PC-3 (cell line): ENCODE measurements around the gene STIMATE. TPM values are rescaled to one million over a fixed set of nuclear protein-coding genes. Genes with fewer than 3 reads are reported as not detected.

ENCODE experiments used
- ATAC-seq: fragments of 200-7000 bp; cut with Tn5 transposase; 2 replicates; pipeline ENCODE4 v1.9.1; 2020; ENCODE audit warnings: mild to moderate bottlenecking, moderate library complexity
- BruUV-seq: library from RNA; stranded (reverse); fragments of 400-500 nt; replicated peaks from 2 replicates; lab custom pipeline; 2021; lab: Mats Ljungman, UMichigan
- CTCF ChIA-PET: fragments of 300-600 bp; sonication (Branson Sonifier 250); formaldehyde crosslinking; loops from one replicate; lab custom pipeline; 2022; ENCODE audit warnings: antibody characterized with exemption; lab: Charles Lee
- POLR2A ChIA-PET: fragments of 300-600 bp; sonication (Branson Sonifier 250); formaldehyde crosslinking; loops from one replicate; lab custom pipeline; 2022; ENCODE audit warnings: antibody characterized with exemption; ENCODE audit not compliant: unreplicated experiment; lab: Charles Lee
- DNase-seq: peaks from one replicate; pipeline ENCODE4 v3.0.0-alpha.2; 2015
- H2AFZ ChIP-seq: fragments of 300-600 bp; sonication (generic); 2 replicates; pipeline ENCODE4 v1.6.0; 2016; ENCODE audit warnings: antibody characterized with exemption, low read length
- H3F3A ChIP-seq: fragments of 300-600 bp; sonication (generic); one replicate; pipeline ENCODE4 v1.6.0; 2017; ENCODE audit warnings: antibody characterized with exemption, low read length, control low read depth, mild to moderate bottlenecking; ENCODE audit not compliant: unreplicated experiment
- H3K27ac ChIP-seq: fragments of 300-600 bp; sonication (generic); 2 replicates; pipeline ENCODE4 v1.5.1; 2016; ENCODE audit warnings: mild to moderate bottlenecking, low read length
- H3K27me3 ChIP-seq: fragments of 300-600 bp; sonication (generic); 2 replicates; pipeline ENCODE4 v1.6.1; 2016; ENCODE audit warnings: low read length, mixed read lengths
- H3K36me3 ChIP-seq: fragments of 300-600 bp; sonication (generic); 2 replicates; pipeline ENCODE4 v1.6.1; 2016; ENCODE audit warnings: low read depth, mixed run types, low read length, mixed read lengths
- H3K4me1 ChIP-seq: fragments of 300-600 bp; sonication (generic); 2 replicates; pipeline ENCODE4 v1.5.1; 2016; ENCODE audit warnings: low read length; ENCODE audit not compliant: insufficient read depth
- H3K4me2 ChIP-seq: fragments of 300-600 bp; sonication (generic); 2 replicates; pipeline ENCODE4 v1.6.0; 2016; ENCODE audit warnings: low read length
- H3K4me3 ChIP-seq: fragments of 300-600 bp; sonication (generic); 2 replicates; pipeline ENCODE4 v1.5.1; 2016; ENCODE audit warnings: mild to moderate bottlenecking, low read length, mixed read lengths
- H3K79me2 ChIP-seq: fragments of 300-600 bp; sonication (generic); 2 replicates; pipeline ENCODE4 v1.6.1; 2017; ENCODE audit warnings: low read length, mixed read lengths
- H3K9ac ChIP-seq: fragments of 300-600 bp; sonication (generic); 2 replicates; pipeline ENCODE4 v1.6.0; 2016; ENCODE audit warnings: mild to moderate bottlenecking, low read length
- H3K9me2 ChIP-seq: fragments of 300-600 bp; sonication (generic); replicated peaks from 2 replicates; pipeline ENCODE4 v1.6.1; 2016; ENCODE audit warnings: mixed run types, low read length, mixed read lengths
- H3K9me3 ChIP-seq: fragments of 300-600 bp; sonication (generic); 2 replicates; pipeline ENCODE4 v1.6.1; 2016; ENCODE audit warnings: low read length, mixed read lengths
- H4K20me1 ChIP-seq: fragments of 300-600 bp; sonication (generic); 2 replicates; pipeline ENCODE4 v1.6.1; 2016; ENCODE audit warnings: low read length, mixed read lengths
- EZH2 ChIP-seq: fragments of 300-600 bp; sonication (generic); IDR thresholded peaks from one replicate; pipeline ENCODE4 v1.6.1; 2017; ENCODE audit warnings: antibody characterized with exemption, mild to moderate bottlenecking, low read length; ENCODE audit not compliant: unreplicated experiment
- EZH2phosphoT487 ChIP-seq: fragments of 300-600 bp; sonication (generic); IDR thresholded peaks from 2 replicates; pipeline ENCODE4 v1.6.1; 2018; ENCODE audit warnings: mild to moderate bottlenecking, antibody characterized with exemption, low read length, borderline replicate concordance
- intact Hi-C: fragments of 100-400 bp; cut with micrococcal nuclease; formaldehyde crosslinking; loops from 2 replicates; pipeline ENCODE4 v1.9.0; 2023
- total RNA-seq: library from RNA; depleted of rRNA; stranded (reverse); fragments of >200 nt; gene quantifications from 2 replicates; pipeline ENCODE4 v1.2.3, GENCODE V29; 2014
- TF ChIP-seq, protein P1 (sequence below): fragments of 300-600 bp; sonication (generic); conservative IDR thresholded peaks from 2 replicates; pipeline ENCODE4 v1.5.1; 2017; ENCODE audit warnings: antibody characterized with exemption, low read depth, mild to moderate bottlenecking, low read length

The STIMATE gene
- total RNA-seq, 1 experiment from 2014 or later, result 29.7 TPM

GRCh38 chr3:52892625-52893311 lies 4.6 kb downstream of the STIMATE start:
- Histone ChIP-seq H3K79me2 (peaks cover 40% of the 10 kb centered on the region), H3K4me3 (no peak overlapping the region), H3K9me2 (no peaks in the 10 kb centered on the region), H3K9me3 (no peaks in the 10 kb centered on the region), H3K9ac (no peak overlapping the region), H3F3A (no peaks in the 10 kb centered on the region), H3K4me2 (no peak overlapping the region), H3K4me1 (peaks cover 21% of the 10 kb centered on the region), H2AFZ (no peak overlapping the region), H3K36me3 (no peaks in the 10 kb centered on the region), H3K27me3 (no peaks in the 10 kb centered on the region), H3K27ac (no peak overlapping the region), H4K20me1 (no peaks in the 10 kb centered on the region)
- TF ChIP-seq, protein P1, sequence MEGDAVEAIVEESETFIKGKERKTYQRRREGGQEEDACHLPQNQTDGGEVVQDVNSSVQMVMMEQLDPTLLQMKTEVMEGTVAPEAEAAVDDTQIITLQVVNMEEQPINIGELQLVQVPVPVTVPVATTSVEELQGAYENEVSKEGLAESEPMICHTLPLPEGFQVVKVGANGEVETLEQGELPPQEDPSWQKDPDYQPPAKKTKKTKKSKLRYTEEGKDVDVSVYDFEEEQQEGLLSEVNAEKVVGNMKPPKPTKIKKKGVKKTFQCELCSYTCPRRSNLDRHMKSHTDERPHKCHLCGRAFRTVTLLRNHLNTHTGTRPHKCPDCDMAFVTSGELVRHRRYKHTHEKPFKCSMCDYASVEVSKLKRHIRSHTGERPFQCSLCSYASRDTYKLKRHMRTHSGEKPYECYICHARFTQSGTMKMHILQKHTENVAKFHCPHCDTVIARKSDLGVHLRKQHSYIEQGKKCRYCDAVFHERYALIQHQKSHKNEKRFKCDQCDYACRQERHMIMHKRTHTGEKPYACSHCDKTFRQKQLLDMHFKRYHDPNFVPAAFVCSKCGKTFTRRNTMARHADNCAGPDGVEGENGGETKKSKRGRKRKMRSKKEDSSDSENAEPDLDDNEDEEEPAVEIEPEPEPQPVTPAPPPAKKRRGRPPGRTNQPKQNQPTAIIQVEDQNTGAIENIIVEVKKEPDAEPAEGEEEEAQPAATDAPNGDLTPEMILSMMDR, result peak; percentile 38; the same call in 1 of the 2 replicates
- TF ChIP-seq EZH2, result no peak
- TF ChIP-seq EZH2phosphoT487, result no peak
- no TSS peak for BruUV-seq
- intact Hi-C loops, result no loop called here
- DNase-seq (no peak), ATAC-seq (no peak)
- ChIA-PET CTCF (interaction anchor here (0.7 kb wide), 1 partner anchor 268 kb away, joined by 3 read pairs; the partner anchor contains the start of gene PRKCD), POLR2A (interaction anchor here (0.6 kb wide), 1 partner anchor 237 kb away, joined by 5 read pairs; no protein-coding TSS in a partner anchor)

GRCh38 chr3:52892290-52892624 lies 5.1 kb downstream of the STIMATE start:
- ATAC-seq, result no peak
- no peaks in the 10 kb centered on the region for H4K20me1 ChIP-seq
- POLR2A ChIA-PET, result no interaction called here
- H3K9me3 ChIP-seq, result no peaks in the 10 kb centered on the region
- no peak overlapping the region for H3K4me2 ChIP-seq
- no peaks in the 10 kb centered on the region for H3K9me2 ChIP-seq
- intact Hi-C loops, result no loop called here
- CTCF ChIA-PET, result interaction anchor here (0.7 kb wide), 1 partner anchor 269 kb away, joined by 3 read pairs; the partner anchor contains the start of gene PRKCD
- peaks cover 44% of the 10 kb centered on the region for H3K79me2 ChIP-seq
- peaks cover 19% of the 10 kb centered on the region for H3K4me1 ChIP-seq
- H3K4me3 ChIP-seq, result no peak overlapping the region
- H3F3A ChIP-seq, result no peaks in the 10 kb centered on the region
- no peak for TF ChIP-seq EZH2phosphoT487
- TF ChIP-seq, protein P1, result no peak
- TF ChIP-seq EZH2, result no peak
- H3K9ac ChIP-seq, result no peak overlapping the region
- DNase-seq, result no peak
- H3K27me3 ChIP-seq, result no peaks in the 10 kb centered on the region
- BruUV-seq, result no TSS peak
- no peak overlapping the region for H3K27ac ChIP-seq
- no peaks in the 10 kb centered on the region for H3K36me3 ChIP-seq
- no peak overlapping the region for H2AFZ ChIP-seq

GRCh38 chr3:52891615-52892081 lies 5.7 kb downstream of the STIMATE start:
- no peak for ATAC-seq
- H3K79me2 ChIP-seq, result peaks cover 41% of the 10 kb centered on the region
- CTCF ChIA-PET, result no interaction called here

More at GRCh38 chr3:52891615-52892081, 5.7 kb downstream of the STIMATE start:
- H3K9me2 ChIP-seq, result no peaks in the 10 kb centered on the region
- H3K27me3 ChIP-seq, result no peaks in the 10 kb centered on the region
- intact Hi-C loops, result no loop called here
- H3K4me3 ChIP-seq, result no peak overlapping the region
- no peak overlapping the region for H3K4me2 ChIP-seq
- no peak overlapping the region for H3K27ac ChIP-seq
- peaks cover 19% of the 10 kb centered on the region for H3K4me1 ChIP-seq
- H2AFZ ChIP-seq, result no peak overlapping the region
- no peak overlapping the region for H3K9ac ChIP-seq
- H3K36me3 ChIP-seq, result no peaks in the 10 kb centered on the region
- DNase-seq, result no peak
- H3F3A ChIP-seq, result no peaks in the 10 kb centered on the region
- no peak for TF ChIP-seq EZH2phosphoT487
- no peak for TF ChIP-seq EZH2
- TF ChIP-seq, protein P1, result no peak
- BruUV-seq, result no TSS peak
- no peaks in the 10 kb centered on the region for H4K20me1 ChIP-seq
- POLR2A ChIA-PET, result no interaction called here
- no peaks in the 10 kb centered on the region for H3K9me3 ChIP-seq
